Fibroblast of pulmonary artery (primary cell): ENCODE results near the gene NOPCHAP1.

Experiments used
- DNase-seq: peaks from one replicate; pipeline ENCODE4 v3.0.0-alpha.2; 2010; ENCODE audit warnings: low read depth
- H3K4me3 ChIP-seq: replicated peaks from 2 replicates; pipeline ENCODE4 v1.5.1; 2011; ENCODE audit warnings: low read depth, mild to moderate bottlenecking, control low read depth, low read length, moderate library complexity
- CTCF ChIP-seq: IDR thresholded peaks from 2 replicates; pipeline ENCODE4 v1.5.1; 2011; ENCODE audit warnings: mild to moderate bottlenecking, control low read depth, low read length, inconsistent platforms; ENCODE audit errors: missing control alignments

Gene NOPCHAP1

GRCh38 chr12:105030820-105031807 is 45.0 kb downstream of the NOPCHAP1 start:
- no peak for DNase-seq
- no peak for TF ChIP-seq CTCF
- no peak overlapping the region for H3K4me3 ChIP-seq

GRCh38 chr12:105032703-105033357 is 46.7 kb downstream of the NOPCHAP1 start:
- H3K4me3 ChIP-seq: no peak overlapping the region
- no peak for TF ChIP-seq CTCF
- peak; percentile 38 for DNase-seq

GRCh38 chr12:105033851-105034250 is 47.7 kb downstream of the NOPCHAP1 start:
- no peak for DNase-seq
- no peak for TF ChIP-seq CTCF
- H3K4me3 ChIP-seq: no peak overlapping the region
